Measurements from ENCODE around the gene PRSS36. TPM values are rescaled to one million over a fixed set of nuclear protein-coding genes. Genes with fewer than 3 reads are reported as not detected.

Gene PRSS36
- total RNA-seq, 2 experiments from 2014 or later, result not detected

- no TSS peak for BruUV-seq (replicated peaks)
- ChIA-PET POLR2A (no interaction called here), CTCF (ENCODE audit: unreplicated experiment) (no interaction called here)
- no peak for TF ChIP-seq EZH2phosphoT487 (IDR thresholded peaks at IDR 0.05; ENCODE audit: borderline replicate concordance, low read depth, low read length)
- no peak for TF ChIP-seq CTCF (conservative IDR thresholded peaks at IDR 0.05; ENCODE audit: low read length)
- peaks cover 100% of the 10 kb centered on the region for H3K36me3 ChIP-seq (ENCODE audit: insufficient read depth, low read length)
- peaks cover 32% of the 10 kb centered on the region for H3K79me2 ChIP-seq (ENCODE audit: insufficient read depth, low read depth, low read length)
- H3K4me1 ChIP-seq (ENCODE audit: insufficient read depth, low read length, poor library complexity, severe bottlenecking), result no peaks in the 10 kb centered on the region
- no peak for DNase-seq (ENCODE audit: low spot score)
- no peaks in the 10 kb centered on the region for H3K9me2 ChIP-seq (ENCODE audit: insufficient read depth, low read length)
- intact Hi-C loops (cut with micrococcal nuclease; ENCODE audit: unreplicated experiment), result no loop called here
- peaks cover 36% of the 10 kb centered on the region for H4K20me1 ChIP-seq (ENCODE audit: insufficient read depth, low read length)
- no peak overlapping the region for H3K4me2 ChIP-seq (ENCODE audit: low read length)
- no peak overlapping the region for H3K27ac ChIP-seq (ENCODE audit: low read depth, low read length, poor library complexity, severe bottlenecking)
- H2AFZ ChIP-seq (ENCODE audit: low read length), result no peak overlapping the region
- no peak overlapping the region for H3K4me3 ChIP-seq (ENCODE audit: low read depth, low read length, poor library complexity, severe bottlenecking)
- no peaks in the 10 kb centered on the region for H3K9me3 ChIP-seq (ENCODE audit: low read length)
Measured at GRCh38 chr16:31191697-31192428, 42.0 kb upstream of the PRSS36 start.

GRCh38 chr16:31190818-31191444 is 41.1 kb upstream of the PRSS36 start:
- Histone ChIP-seq H3K4me3 (ENCODE audit: low read depth, low read length, poor library complexity, severe bottlenecking) (no peak overlapping the region), H3K27ac (ENCODE audit: low read depth, low read length, poor library complexity, severe bottlenecking) (no peak overlapping the region), H3K9me3 (ENCODE audit: low read length) (no peaks in the 10 kb centered on the region), H3K4me2 (ENCODE audit: low read length) (no peak overlapping the region), H3K9me2 (ENCODE audit: insufficient read depth, low read length) (no peaks in the 10 kb centered on the region), H4K20me1 (ENCODE audit: insufficient read depth, low read length) (peaks cover 43% of the 10 kb centered on the region), H3K36me3 (ENCODE audit: insufficient read depth, low read length) (peaks cover 100% of the 10 kb centered on the region), H3K4me1 (ENCODE audit: insufficient read depth, low read length, poor library complexity, severe bottlenecking) (no peaks in the 10 kb centered on the region), H3K79me2 (ENCODE audit: insufficient read depth, low read depth, low read length) (peaks cover 42% of the 10 kb centered on the region), H2AFZ (ENCODE audit: low read length) (no peak overlapping the region)
- TF ChIP-seq CTCF (conservative IDR thresholded peaks at IDR 0.05; ENCODE audit: low read length) (no peak), EZH2phosphoT487 (IDR thresholded peaks at IDR 0.05; ENCODE audit: borderline replicate concordance, low read depth, low read length) (no peak)
- intact Hi-C loops (cut with micrococcal nuclease; ENCODE audit: unreplicated experiment), result no loop called here
- POLR2A ChIA-PET, result no interaction called here
- CTCF ChIA-PET (ENCODE audit: unreplicated experiment), result no interaction called here
- no TSS peak for BruUV-seq (replicated peaks)
- no peak for DNase-seq (ENCODE audit: low spot score)

GRCh38 chr16:31190061-31190460 is 40.2 kb upstream of the PRSS36 start:
- peaks cover 52% of the 10 kb centered on the region for H4K20me1 ChIP-seq (ENCODE audit: insufficient read depth, low read length)
- peaks cover 50% of the 10 kb centered on the region for H3K79me2 ChIP-seq (ENCODE audit: insufficient read depth, low read depth, low read length)
- no peak overlapping the region for H3K4me3 ChIP-seq (ENCODE audit: low read depth, low read length, poor library complexity, severe bottlenecking)
- H3K27ac ChIP-seq (ENCODE audit: low read depth, low read length, poor library complexity, severe bottlenecking), result no peak overlapping the region
- DNase-seq (ENCODE audit: low spot score), result no peak
- intact Hi-C loops (cut with micrococcal nuclease; ENCODE audit: unreplicated experiment), result no loop called here
- BruUV-seq (replicated peaks), result no TSS peak
- H3K36me3 ChIP-seq (ENCODE audit: insufficient read depth, low read length), result peaks cover 100% of the 10 kb centered on the region
- H3K4me2 ChIP-seq (ENCODE audit: low read length), result no peak overlapping the region
- TF ChIP-seq EZH2phosphoT487 (IDR thresholded peaks at IDR 0.05; ENCODE audit: borderline replicate concordance, low read depth, low read length) (no peak), CTCF (conservative IDR thresholded peaks at IDR 0.05; ENCODE audit: low read length) (no peak)
- no peaks in the 10 kb centered on the region for H3K9me3 ChIP-seq (ENCODE audit: low read length)
- no peak overlapping the region for H2AFZ ChIP-seq (ENCODE audit: low read length)
- H3K4me1 ChIP-seq (ENCODE audit: insufficient read depth, low read length, poor library complexity, severe bottlenecking), result no peaks in the 10 kb centered on the region
- no peaks in the 10 kb centered on the region for H3K9me2 ChIP-seq (ENCODE audit: insufficient read depth, low read length)
- CTCF ChIA-PET (ENCODE audit: unreplicated experiment), result no interaction called here
- POLR2A ChIA-PET, result interaction anchor here (0.5 to 1.2 kb wide), 2 partner anchors 11 to 68 kb away, joined by 3 read pairs; no protein-coding TSS in a partner anchor
